ENCODE data around the gene PLEKHA6.
"Not testable (repeated sequence)": the region's sequence is repeated elsewhere in the genome, so short reads cannot be mapped to it uniquely, and the experiment has no call there.

PLEKHA6 gene

GRCh38 chr1:204337583-204337982 is 22.1 kb downstream of the PLEKHA6 start:
- DNase-seq (ENCODE audit: low spot score): no peak

- no peak for DNase-seq (ENCODE audit: low spot score)
These were observed 22.7 kb downstream of the PLEKHA6 start for GRCh38 chr1:204337036-204337429.

GRCh38 chr1:204336421-204337035 is 23.2 kb downstream of the PLEKHA6 start:
- DNase-seq (ENCODE audit: low spot score): no peak

GRCh38 chr1:204335533-204335932 is 24.2 kb downstream of the PLEKHA6 start:
- DNase-seq (ENCODE audit: low spot score): no peak

GRCh38 chr1:204335085-204335484 is 24.6 kb downstream of the PLEKHA6 start:
- no peak for DNase-seq (ENCODE audit: low spot score)

- DNase-seq (ENCODE audit: low spot score): no peak
These were observed 25.3 kb downstream of the PLEKHA6 start for GRCh38 chr1:204334455-204334854.

- DNase-seq (ENCODE audit: low spot score): no peak
These were observed 26.3 kb downstream of the PLEKHA6 start for GRCh38 chr1:204333427-204333826.

GRCh38 chr1:204331847-204332487 is 27.8 kb downstream of the PLEKHA6 start:
- no peak for DNase-seq (ENCODE audit: low spot score)

GRCh38 chr1:204331275-204331674 is 28.5 kb downstream of the PLEKHA6 start:
- no peak for DNase-seq (ENCODE audit: low spot score)

GRCh38 chr1:204327870-204328269 is 31.9 kb downstream of the PLEKHA6 start:
- DNase-seq (ENCODE audit: low spot score): not testable (repeated sequence)

- DNase-seq (ENCODE audit: low spot score): peak; percentile 84
These were observed 32.4 kb downstream of the PLEKHA6 start for GRCh38 chr1:204327359-204327758.

GRCh38 chr1:204326771-204327300 is 32.9 kb downstream of the PLEKHA6 start:
- DNase-seq (ENCODE audit: low spot score): no peak

GRCh38 chr1:204325944-204326343 is 33.8 kb downstream of the PLEKHA6 start:
- DNase-seq (ENCODE audit: low spot score): no peak

GRCh38 chr1:204323887-204324286 is 35.8 kb downstream of the PLEKHA6 start:
- no peak for DNase-seq (ENCODE audit: low spot score)

- no peak for DNase-seq (ENCODE audit: low spot score)
These were observed 37.3 kb downstream of the PLEKHA6 start for GRCh38 chr1:204322339-204322868.

GRCh38 chr1:204321665-204322064 is 38.1 kb downstream of the PLEKHA6 start:
- no peak for DNase-seq (ENCODE audit: low spot score)

- no peak for DNase-seq (ENCODE audit: low spot score)
These were observed 38.7 kb downstream of the PLEKHA6 start for GRCh38 chr1:204321051-204321450.

GRCh38 chr1:204320382-204320804 is 39.3 kb downstream of the PLEKHA6 start:
- no peak for DNase-seq (ENCODE audit: low spot score)

GRCh38 chr1:204319462-204319861 is 40.3 kb downstream of the PLEKHA6 start:
- no peak for DNase-seq (ENCODE audit: low spot score)

- DNase-seq (ENCODE audit: low spot score): no peak
These were observed 40.7 kb downstream of the PLEKHA6 start for GRCh38 chr1:204319027-204319426.

GRCh38 chr1:204318324-204318723 is 41.4 kb downstream of the PLEKHA6 start:
- DNase-seq (ENCODE audit: low spot score): no peak

- no peak for DNase-seq (ENCODE audit: low spot score)
These were observed 42.6 kb downstream of the PLEKHA6 start for GRCh38 chr1:204317170-204317569.

- DNase-seq (ENCODE audit: low spot score): no peak
These were observed 43.6 kb downstream of the PLEKHA6 start for GRCh38 chr1:204316164-204316563.

All from D341Med (cell line).